ENCODE measurements around the gene NRARP.

NRARP gene

GRCh38 chr9:137321726-137322361 lies 19.8 kb upstream of the NRARP start:
- DNase-seq (ENCODE audit: low read depth): no peak

- no peak for DNase-seq (ENCODE audit: low read depth)
Observed at GRCh38 chr9:137320555-137321384, 18.7 kb upstream of the NRARP start.

- no peak for DNase-seq (ENCODE audit: low read depth)
Observed at GRCh38 chr9:137319739-137320551, 17.9 kb upstream of the NRARP start.

- DNase-seq (ENCODE audit: low read depth): no peak
Observed at GRCh38 chr9:137319011-137319738, 17.1 kb upstream of the NRARP start.

GRCh38 chr9:137318602-137319001 lies 16.5 kb upstream of the NRARP start:
- no peak for DNase-seq (ENCODE audit: low read depth)

DNA sequence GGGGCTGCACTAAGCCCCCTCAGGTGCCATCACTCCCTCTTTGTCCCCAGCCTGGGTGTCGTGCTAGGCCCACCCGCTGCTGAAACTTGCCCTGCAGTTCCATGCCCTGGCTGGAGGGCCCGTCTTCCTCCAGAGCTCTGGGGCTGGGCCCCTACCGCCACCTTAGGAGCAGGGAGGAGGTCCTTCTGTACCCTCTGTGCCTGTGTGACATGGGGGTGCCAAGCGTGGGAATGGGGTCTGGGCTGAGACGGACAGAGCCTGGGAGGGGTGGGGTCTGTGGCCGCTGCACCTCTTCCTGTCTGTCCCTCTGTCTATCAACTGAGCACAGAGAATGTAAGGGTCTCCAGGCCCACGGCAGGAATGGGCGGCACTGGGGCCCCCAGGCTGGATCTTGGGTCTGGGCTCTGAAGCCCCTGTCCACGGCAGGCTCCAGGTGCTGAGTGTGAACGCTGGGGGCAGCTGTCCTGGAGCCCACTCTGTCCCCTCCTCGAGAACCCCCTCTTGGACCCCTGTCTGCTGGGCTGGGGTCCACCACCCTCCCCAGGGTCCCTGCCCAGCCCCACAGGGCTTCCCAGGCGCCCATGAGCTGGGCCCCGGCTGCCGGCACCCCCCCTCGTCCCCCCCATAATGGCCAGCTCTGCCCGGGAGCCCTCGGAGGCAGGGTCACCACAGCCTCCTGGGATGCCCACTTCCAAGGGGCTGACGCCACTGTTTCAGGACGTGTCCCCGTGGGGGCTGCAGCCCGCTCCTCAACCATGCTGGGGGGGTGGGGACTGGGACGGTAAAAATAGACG lies 15.8 kb upstream of the NRARP start:
- no peak for DNase-seq (ENCODE audit: low read depth)

- no peak for DNase-seq (ENCODE audit: low read depth)
Observed at GRCh38 chr9:137317021-137317717, 15.1 kb upstream of the NRARP start.

- DNase-seq (ENCODE audit: low read depth): no peak
Observed at GRCh38 chr9:137316012-137316981, 14.2 kb upstream of the NRARP start.

- DNase-seq (ENCODE audit: low read depth): no peak
Observed at GRCh38 chr9:137315581-137316011, 13.5 kb upstream of the NRARP start.

DNA sequence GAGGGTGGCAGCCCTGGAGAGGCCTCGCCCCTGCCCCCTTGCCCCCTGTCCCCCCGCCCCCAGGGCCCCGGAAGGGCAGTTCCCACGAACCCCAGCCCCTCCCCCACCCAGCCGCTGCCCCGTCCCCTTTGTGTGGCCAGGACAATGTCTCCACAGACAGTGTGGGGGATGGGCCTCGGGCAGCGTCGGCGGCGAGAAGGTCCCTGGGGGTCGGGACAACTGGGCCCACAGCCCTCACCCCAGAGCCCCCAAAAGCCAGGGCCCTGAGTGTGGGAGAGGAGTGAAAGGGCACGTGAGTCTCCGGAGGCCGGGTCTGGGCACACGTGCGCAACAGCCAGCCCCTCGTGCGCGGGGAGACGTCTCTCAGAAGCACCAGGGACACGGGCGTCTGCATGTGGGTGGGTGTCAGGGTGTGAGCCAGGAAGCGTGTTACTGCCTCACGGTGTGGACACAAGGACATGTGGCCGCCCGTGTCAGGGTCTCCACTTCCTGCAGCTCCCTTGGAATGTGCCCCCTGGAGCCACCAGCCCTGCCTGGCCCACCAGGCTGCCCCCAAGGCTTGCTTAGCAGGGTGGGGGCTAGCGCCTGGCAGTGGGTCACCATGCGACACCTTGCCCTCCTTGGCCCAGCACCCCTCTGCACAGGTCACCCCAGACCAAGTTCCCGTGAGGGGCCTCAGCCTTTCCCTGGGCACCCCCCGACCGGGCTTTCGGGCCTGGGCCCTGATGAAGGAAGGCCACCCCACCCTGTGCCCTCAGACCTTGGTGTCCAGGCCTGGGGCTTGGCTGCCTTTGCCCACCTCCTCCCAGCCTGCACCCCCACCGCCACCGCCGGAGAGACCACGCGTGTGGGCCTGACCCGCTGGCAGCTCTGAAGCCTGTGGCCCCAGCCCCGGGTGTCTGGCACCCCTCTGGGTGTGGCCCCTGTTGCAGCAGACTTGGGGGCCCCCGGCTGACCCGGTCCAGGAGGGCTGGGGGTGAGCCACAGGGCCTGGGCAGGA lies 12.8 kb upstream of the NRARP start:
- no peak for DNase-seq (ENCODE audit: low read depth)

DNA sequence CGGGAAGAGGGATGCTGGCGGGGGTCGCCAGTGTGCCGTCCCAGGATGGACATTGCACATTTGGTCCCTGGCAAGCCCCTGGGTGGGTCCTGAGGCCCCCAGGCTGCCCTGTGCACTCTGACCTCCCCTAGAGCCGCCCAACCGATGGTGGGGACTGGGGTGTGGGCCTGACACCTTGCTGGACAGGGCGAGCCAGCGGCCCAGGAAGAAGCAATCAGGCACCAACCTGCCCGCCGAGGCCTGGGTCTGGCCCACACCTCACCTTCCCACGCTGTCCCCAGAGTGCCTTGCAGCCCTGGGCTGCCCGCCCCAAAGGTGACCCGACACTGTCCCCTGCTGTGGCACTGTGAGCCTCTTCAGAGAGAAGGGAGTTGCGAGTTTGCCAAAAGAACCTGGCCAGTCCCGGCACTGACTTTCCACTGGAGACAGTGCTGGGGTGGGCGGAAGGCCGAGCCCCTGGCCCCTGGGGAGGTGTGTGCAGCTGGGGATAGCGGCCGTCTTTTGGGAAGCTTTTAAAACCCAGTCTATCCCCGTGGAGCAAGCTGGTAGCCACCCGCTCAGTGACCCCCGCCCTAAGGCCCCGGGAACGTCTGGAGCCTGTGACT lies 12.0 kb upstream of the NRARP start:
- DNase-seq (ENCODE audit: low read depth): no peak

GRCh38 chr9:137313326-137313936 lies 11.4 kb upstream of the NRARP start:
- no peak for DNase-seq (ENCODE audit: low read depth)

DNA sequence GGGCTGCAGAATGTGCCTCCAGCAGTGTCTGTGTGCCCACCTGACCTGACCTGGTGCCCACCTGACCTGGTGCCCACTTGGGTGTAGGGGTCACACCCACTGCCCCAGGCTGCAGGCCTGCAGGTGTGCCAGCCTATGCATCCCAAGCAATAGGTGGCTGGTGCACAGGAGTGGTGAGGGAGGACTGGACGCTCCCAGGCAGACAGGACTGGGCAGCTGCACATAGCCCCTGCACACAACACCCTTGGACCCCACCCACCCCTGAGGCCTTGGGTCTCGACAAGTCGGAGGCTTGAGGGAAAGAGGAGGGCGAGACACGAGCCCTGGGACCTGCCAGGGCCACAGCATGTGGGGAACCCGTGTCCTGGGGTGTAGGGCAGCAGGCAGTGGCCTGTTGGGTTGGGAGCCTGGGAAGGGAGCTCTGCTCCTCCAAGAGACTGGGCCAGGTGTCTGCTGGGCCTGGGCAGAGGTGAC lies 10.8 kb upstream of the NRARP start:
- DNase-seq (ENCODE audit: low read depth): no peak

DNA sequence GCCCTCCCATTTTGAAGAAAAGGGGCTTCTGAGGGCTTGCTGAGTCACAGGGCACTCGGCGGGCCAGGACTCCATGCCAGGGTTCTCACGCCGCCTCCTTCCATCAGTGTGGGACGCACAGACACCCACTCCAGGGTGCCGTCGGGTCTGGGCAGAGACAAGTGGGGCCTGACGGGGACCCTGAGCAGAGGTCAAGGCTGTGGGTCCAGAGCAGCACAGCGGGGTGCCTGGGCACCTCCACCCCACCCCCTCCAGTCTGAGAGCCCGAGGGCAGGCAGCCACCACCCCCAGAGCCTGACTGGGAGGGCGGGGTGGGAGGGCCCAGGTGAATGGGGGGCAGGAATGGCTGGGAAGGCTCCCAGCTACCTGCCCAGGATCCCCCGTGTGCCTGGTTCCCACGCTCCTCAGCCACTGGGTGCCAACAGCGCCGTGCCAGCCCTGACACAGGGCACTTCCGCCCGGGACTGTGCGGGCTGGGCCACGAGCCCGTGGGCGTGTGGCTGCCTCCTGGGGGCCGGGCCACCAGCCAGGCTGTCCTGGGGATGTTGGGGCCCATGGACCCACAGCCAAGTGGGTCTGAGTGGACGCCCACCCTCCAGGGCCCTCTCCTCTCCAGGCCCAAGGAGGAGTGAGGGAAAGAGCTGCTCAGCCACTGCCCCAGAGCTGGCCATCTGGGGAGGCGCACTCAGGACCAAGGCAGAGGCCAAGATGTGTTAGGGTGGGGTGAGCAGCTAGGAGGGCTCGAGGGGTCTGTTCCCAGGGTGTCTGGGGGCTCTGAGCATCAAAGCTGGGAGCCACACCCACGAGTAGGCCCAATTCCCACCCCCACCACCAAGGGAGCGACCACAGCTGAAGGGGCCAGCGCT lies 10.1 kb upstream of the NRARP start:
- no peak for DNase-seq (ENCODE audit: low read depth)

GRCh38 chr9:137311171-137311985 lies 9.3 kb upstream of the NRARP start:
- no peak for DNase-seq (ENCODE audit: low read depth)

Data from stimulated activated CD8-positive, alpha-beta memory T cell treated with anti-CD3 and anti-CD28 coated beads, Interleukin-15, amount 100 ng/mL, for 1 hour (primary cell).